Breast epithelium (tissue), 3 donors: Measurements from ENCODE around the gene PLPP2.

Source experiments
- POLR2AphosphoS5 ChIP-seq, 3 donors: sonication (generic); formaldehyde crosslinking; IDR thresholded peaks; one replicate each; pipeline ENCODE4 v1.6.1; 2017; ENCODE audit warnings: antibody characterized with exemption in 3 of 3
- TF ChIP-seq, protein P1 (sequence below), 3 donors: fragments of 450-650 bp; IDR thresholded peaks; one replicate each; pipeline ENCODE4 v1.5.1; 2016 to 2017; ENCODE audit warnings: antibody characterized with exemption in 3 of 3, mild to moderate bottlenecking in 3 of 3, moderate library complexity in 3 of 3

DNA sequence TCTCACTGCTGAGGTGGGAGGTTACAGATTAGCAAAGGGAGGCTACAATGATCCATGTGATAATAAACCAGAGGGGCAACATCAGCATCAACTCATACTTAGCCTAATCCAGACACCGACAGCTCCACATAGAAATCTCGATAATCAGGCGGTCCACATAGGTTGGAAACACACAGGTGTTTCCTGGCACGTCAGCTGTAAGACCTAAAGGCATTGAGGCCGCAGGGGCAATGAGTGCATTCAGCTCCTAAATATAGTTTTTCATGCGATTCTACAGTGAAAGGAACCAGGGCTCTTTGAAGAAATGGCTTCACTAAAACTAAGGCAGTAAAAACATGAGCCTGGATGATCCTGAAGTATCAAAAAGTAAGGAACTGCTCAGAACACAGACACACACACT lies 19.3 kb downstream of the PLPP2 start:
- TF ChIP-seq, protein P1, sequence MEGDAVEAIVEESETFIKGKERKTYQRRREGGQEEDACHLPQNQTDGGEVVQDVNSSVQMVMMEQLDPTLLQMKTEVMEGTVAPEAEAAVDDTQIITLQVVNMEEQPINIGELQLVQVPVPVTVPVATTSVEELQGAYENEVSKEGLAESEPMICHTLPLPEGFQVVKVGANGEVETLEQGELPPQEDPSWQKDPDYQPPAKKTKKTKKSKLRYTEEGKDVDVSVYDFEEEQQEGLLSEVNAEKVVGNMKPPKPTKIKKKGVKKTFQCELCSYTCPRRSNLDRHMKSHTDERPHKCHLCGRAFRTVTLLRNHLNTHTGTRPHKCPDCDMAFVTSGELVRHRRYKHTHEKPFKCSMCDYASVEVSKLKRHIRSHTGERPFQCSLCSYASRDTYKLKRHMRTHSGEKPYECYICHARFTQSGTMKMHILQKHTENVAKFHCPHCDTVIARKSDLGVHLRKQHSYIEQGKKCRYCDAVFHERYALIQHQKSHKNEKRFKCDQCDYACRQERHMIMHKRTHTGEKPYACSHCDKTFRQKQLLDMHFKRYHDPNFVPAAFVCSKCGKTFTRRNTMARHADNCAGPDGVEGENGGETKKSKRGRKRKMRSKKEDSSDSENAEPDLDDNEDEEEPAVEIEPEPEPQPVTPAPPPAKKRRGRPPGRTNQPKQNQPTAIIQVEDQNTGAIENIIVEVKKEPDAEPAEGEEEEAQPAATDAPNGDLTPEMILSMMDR (IDR thresholded peaks at IDR 0.05), result no peak
- no peak for TF ChIP-seq POLR2AphosphoS5 (IDR thresholded peaks at IDR 0.05)
